Urothelium cell line (cell line): Measurements from ENCODE around the gene MSH3.
"Not testable (repeated sequence)": the region's sequence is repeated elsewhere in the genome, so short reads cannot be mapped to it uniquely, and the experiment has no call there.

Experiments used
- DNase-seq: peaks from one replicate; pipeline ENCODE4 v3.0.0; 2011; ENCODE audit warnings: low spot score, mixed read lengths
- FAIRE-seq: peaks from 2 replicates; lab custom pipeline; 2011; peaks lifted over from hg19 to GRCh38; lab: Jason Lieb, UNC

The MSH3 gene

DNA sequence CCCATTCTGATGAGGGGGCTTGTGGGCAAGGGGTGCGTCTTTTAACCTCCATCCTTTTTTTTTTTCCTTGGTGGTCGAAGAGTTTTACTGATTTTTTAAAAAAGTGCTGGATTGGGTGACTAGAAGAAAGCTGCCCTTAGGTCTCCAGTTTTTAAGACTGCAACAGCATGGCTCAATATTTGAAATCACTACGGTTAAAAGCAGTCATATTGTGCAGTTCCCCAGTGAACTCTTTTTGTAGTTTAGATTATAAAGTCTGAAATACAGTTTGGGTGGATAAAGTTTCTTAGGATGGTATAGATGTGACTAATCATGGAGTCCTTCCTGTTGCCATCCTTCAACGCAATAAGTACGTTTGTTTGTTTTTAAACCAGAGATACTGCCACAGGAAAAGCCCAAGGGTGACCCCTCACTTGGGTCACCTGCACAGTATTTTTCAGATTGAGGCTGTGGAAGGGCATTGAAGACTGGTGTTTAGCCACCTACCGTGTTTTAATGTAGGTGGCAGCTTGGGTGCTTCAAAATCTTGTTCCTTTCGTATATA, 851 bp downstream of the MSH3 start:
- no peak for FAIRE-seq
- DNase-seq, result no peak

DNA sequence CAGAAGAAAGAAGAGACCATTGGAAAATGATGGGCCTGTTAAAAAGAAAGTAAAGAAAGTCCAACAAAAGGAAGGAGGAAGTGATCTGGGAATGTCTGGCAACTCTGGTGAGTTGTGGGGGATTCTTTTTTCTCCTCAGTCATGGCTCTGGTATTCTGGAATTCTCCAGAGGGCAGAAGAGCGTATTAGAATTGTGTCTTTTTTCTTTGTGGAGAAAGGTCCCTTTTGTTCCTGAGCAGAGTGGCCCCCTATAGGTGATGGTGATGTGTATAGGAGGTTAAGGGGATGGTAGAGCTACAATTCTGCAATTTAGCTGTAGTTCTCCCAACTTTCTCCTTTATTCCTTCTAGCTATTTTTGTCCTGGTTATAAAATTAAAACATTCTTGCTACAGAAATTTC, 2.0 kb downstream of the MSH3 start:
- DNase-seq (no peak), FAIRE-seq (no peak)

DNA sequence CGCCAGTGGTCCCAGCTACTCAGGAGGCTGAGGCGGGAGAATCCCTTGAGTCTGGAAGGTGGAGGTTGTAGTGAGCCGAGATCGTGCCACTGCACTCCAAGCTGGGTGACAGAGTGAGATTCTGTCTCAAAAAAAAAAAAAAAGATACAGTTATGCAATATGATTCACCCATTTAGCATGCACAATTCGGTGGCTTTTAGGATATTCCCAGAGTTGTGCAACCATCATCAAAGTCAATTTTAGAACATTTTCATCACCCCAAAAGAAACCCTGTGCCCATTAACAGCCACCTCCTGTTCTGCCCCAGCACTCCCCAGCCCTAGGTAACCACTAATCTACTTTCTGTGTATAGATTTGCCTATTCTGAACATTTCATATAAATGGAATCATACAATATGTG, 4.7 kb downstream of the MSH3 start:
- FAIRE-seq (no peak), DNase-seq (no peak)

DNA sequence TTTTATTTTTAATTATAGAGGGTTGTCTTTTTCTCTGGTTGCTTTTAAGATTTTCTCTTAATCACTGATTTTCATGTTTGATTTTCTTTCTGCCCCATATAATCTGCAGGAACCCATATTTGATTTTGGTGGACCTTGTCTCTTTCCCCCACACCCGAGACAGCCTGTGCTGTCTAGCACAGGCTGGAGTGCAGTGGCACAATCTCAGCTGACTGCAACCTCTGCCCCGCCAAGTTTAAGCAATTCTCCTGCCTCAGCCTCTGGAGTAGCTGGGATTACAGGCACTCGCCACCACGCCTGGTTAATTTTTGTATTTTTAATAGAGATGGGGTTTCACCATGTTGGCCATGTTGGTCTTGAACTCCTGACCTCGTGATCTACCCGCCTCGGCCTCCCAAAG, 6.2 kb downstream of the MSH3 start:
- not testable (repeated sequence) for FAIRE-seq, DNase-seq

GRCh38 chr5:80662108-80662507, 7.7 kb downstream of the MSH3 start:
- no peak for DNase-seq
- FAIRE-seq, result no peak

- DNase-seq (no peak), FAIRE-seq (no peak)
Measured at GRCh38 chr5:80665057-80665456, 10.6 kb downstream of the MSH3 start.

DNA sequence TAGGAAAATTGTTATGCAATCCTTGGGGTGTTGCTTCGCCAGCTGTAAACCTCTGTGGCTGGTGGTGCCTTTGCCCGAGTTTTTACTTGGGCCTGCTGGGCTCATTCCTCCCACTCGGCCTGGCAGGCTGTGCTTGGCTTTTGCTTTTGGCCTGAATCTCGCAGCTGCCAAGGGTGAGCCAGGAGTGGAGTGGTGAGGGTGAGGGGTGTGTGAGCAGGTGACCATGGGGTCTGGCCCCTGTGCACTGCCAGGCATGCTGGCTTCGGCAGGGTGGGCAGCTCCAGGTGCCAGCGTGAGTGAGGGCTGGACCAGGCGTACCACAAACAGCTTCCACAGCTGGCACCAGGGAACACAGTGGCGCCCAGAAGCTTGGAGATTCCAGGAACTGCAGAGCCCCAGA, 12.9 kb downstream of the MSH3 start:
- FAIRE-seq, result no peak
- no peak for DNase-seq

DNA sequence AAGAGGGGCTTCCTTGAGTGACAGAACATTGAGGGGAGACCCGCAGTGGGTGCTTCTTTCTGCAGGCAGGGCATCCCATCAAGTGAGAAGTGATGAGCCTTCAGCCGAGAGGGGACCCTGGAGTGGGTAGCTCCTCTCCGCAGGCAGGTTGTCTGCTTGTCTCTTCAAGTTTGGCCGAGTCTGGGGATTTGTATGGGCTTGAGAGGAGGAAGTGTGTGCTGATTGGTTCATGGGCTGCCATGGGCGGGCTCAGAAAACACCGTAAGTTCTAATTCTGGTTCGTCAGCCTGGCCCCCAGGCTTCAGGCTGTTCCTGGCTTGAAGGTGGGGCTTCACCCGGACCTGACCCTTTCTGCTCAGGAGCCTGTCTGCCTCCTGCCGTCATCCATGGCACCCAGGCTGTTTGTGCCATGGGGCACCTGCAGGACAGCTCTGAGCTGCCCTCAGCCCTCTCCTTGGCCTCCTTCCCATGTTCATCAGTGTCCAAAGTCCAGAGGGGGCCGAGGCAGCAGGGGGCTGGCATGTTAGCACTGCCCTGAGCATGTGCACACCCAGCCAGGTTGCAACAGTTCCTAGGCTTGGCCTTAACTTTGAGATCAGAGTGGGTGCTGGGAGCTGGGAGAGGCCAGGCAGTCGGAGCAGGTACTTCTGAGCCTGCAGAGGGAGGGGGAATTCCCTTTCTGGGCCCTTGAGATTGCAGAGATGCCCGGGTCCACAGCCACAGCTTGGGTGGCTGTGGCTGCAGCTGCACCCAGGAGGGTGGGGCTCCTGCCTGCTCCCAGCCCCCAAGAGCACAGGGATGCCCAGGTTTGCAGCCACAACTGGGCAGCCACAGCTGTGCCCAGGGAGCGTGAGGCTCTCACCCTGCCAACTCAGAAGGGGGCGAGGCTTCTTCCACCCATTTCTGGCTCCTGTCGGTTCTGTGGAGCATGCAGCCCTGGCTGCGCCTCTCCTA, 13.8 kb downstream of the MSH3 start:
- DNase-seq, result no peak
- no peak for FAIRE-seq

DNA sequence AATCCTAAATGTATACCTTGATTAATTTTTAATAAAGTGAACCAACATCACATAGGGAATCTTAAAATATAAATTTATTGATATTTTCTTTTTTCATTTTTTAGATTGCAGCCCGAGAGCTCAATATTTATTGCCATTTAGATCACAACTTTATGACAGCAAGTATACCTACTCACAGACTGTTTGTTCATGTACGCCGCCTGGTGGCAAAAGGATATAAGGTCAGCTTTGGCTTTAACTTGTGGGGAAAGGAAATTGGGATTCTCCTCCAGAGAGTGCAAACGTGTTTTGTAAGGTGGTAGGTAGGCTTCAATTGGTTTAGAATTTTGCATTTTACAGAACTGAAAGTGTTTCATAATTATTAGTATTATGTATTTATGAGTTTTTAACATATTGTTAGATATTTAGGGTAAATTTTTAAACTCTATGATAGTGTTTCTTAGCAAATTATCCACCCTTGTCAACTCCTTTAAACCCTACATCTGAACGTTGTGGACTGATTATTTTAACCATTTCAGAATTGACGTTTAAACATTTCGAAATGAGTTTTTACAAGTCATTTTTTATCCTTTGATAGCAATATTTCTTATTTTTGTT, 17.8 kb downstream of the MSH3 start:
- peak; percentile 50 for DNase-seq

DNA sequence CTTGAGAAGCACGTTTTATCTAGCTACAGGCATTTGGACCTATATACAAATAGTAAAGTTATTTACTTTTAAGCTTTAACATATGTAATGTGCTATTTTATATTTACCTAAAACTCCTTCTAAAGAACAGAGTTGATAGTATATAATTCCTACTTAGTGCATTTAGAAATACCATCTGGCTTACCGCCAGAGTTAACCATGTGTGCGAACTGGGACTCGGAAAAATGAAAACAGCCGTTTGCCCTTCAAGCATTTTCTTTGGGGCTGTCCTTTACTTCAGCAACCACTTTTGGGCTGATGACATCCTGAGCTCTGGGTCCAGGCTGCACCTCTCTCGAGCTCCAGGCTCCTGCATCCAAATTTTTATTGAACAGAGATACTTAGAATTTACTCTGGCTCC, 22.3 kb downstream of the MSH3 start:
- no peak for DNase-seq
- no peak for FAIRE-seq

More for the DNA sequence above, 17.8 kb downstream of the MSH3 start:
- FAIRE-seq, result no peak

- no peak for FAIRE-seq
- peak; percentile 7 for DNase-seq
Measured at GRCh38 chr5:80686757-80687156, 32.3 kb downstream of the MSH3 start.

DNA sequence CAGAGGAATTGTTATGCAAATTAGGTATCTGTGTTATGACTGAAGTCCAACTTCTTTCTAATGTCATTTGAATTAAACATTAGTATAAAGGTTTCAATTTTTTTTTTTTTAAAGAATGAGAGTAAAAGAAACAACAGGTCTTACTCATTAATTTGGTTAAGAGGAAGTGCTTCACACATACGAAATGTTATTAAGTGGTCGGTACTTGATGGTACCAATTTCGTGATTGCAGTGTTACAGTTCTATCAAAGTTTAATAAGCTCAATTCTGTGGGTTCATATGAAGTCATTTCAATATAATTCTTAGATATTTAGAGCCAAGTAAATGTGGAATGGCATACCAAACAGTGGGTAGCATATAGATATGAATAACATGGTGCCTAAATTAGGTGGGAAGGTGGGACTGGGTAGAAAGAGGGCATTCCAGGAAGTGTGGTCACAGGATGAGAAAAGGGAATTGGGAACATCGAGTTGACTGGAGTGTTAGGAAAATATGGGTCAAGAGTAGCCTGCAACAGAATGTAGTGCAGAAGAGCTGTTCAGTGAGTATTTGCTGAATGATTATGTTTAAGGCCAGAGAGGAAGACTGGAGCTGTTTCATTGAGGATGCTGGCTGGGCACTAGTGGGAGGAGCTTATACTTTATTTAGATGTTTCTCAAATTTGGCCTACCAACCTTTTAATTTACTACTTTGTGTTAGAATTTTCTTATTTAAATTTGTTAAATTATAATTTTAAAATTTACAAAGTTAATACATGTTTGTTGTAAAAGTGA, 34.4 kb downstream of the MSH3 start:
- FAIRE-seq (no peak), DNase-seq (no peak)

- FAIRE-seq, result no peak
Measured at GRCh38 chr5:80689627-80690026, 35.2 kb downstream of the MSH3 start.

DNA sequence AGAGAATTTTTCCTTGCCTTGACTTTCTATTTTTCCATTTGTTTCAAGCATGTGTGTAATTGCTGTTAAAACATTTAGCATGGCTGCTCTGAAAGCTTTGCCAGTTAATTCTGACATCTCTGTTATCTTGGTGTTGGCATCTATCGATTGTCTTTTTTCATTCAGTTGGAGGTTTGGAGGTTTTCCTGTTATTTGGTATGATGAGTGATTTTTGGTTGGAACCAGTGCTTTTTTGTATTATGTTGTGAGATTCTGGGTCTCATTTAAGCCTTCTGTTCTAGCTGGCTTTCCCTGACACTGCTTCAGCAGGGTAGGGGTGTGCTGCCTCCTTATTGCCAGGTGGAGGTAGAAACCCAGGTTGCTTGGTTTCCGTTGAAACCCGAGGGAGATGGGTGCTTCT, 41.2 kb downstream of the MSH3 start:
- FAIRE-seq (no peak), DNase-seq (no peak)

More at GRCh38 chr5:80689627-80690026, 35.2 kb downstream of the MSH3 start:
- no peak for DNase-seq

DNA sequence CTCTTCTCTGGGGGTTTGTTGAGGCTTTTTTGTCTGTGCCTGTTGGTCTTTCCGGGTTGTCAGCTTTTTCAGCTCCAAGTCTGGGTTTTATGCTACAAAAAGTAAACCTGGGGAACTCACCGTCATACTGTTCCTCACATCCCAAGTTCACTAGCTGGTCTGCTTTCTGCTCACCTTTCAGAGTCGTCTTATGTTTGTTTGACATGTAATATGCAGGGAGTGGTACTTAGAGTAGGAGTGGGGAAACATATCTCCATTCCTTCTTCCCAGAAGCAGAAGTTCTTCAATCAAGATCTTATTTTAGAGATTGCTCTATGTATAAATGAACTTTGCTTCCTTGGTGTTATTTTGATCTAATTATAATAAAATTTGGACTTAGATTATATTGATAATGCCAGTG, 42.0 kb downstream of the MSH3 start:
- FAIRE-seq, result no peak
- no peak for DNase-seq

- DNase-seq (no peak), FAIRE-seq (no peak)
Measured at GRCh38 chr5:80697100-80697499, 42.6 kb downstream of the MSH3 start.

DNA sequence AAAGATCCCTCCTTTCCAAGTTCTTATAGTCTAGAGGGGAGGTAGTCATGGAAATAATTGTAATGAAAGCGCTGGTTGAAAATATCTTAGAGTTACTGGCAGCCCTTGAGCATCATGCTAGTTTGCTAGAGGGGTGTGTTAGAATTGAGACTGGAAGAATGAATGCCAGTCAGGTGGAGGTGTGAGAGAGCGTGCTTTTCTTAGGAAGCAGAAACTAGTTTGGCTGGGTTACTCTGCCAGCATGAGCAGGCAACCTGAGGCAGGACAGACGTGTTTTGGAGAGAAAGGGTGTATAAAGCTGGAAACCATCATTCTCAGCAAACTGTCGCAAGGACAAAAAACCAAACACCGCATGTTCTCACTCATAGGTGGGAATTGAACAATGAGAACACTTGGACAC, 43.9 kb downstream of the MSH3 start:
- DNase-seq, result no peak
- FAIRE-seq, result no peak

DNA sequence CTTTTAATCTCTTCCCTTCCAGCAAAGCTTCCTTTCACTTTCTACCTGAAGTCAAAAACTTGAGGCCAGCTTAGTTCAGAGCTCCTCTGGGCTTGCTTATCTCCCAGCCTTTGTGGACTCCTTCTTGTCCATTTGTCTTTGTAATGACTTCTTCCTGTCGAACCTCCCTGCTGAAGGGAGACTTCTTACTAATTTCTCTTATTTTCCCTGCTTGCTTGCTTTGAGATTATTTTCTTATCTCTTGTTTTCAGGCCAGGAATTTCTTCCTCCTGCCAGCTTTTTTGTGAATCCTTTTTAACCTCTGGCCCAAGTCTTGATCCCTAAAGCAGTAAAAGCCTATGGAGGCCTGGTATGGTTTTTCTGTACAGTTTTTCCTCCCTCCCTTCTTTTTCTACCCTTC, 47.1 kb downstream of the MSH3 start:
- no peak for FAIRE-seq
- no peak for DNase-seq

DNA sequence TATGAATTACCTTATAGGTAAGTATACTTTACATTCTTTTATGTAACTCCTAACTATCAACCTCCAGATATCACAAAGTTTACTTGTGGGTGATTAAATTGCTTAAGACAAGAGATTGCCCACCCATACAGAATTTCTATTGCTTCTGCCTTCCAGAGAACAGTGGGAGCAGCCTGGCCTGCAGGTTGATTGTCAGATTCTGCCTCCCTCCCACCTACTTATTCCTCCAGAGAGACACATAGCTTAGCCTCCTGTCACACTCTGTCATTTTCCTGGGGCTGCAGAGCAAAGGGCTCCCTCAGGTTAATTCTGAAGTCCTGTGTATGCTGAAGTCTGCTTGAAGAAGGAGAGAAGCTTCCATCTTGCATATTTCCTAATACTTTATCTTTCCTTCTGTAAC, 48.8 kb downstream of the MSH3 start:
- FAIRE-seq, result no peak
- DNase-seq, result no peak

- FAIRE-seq, result no peak
- DNase-seq, result no peak
Measured at GRCh38 chr5:80703747-80704146, 49.3 kb downstream of the MSH3 start.

GRCh38 chr5:80704221-80704620, 49.8 kb downstream of the MSH3 start:
- FAIRE-seq, result no peak
- DNase-seq, result no peak
